GM12891 (cell line): Measurements from ENCODE around the gene HARBI1.

Experiments used
- DNase-seq: peaks from one replicate; pipeline ENCODE4 v3.0.0; 2011; ENCODE audit warnings: low spot score; ENCODE audit not compliant: insufficient read length
- FAIRE-seq: peaks from 2 replicates; lab custom pipeline; 2011; peaks lifted over from hg19 to GRCh38; lab: Jason Lieb, UNC
- PAX5 ChIP-seq: IDR thresholded peaks from 2 replicates; pipeline ENCODE4 v1.6.1; 2011; ENCODE audit warnings: low read length, moderate library complexity, mild to moderate bottlenecking; ENCODE audit not compliant: insufficient read depth, severe bottlenecking
- POLR2A ChIP-seq: IDR thresholded peaks from 2 replicates; pipeline ENCODE4 v1.6.1; 2011; ENCODE audit warnings: low read depth, low read length, control low read depth
- POLR2AphosphoS5 ChIP-seq: IDR thresholded peaks from 2 replicates; pipeline ENCODE4 v1.6.1; 2011; ENCODE audit warnings: low read depth, low read length, control low read depth
- POU2F2 ChIP-seq: IDR thresholded peaks from 2 replicates; pipeline ENCODE4 v1.6.1; 2011; ENCODE audit warnings: low read depth, mild to moderate bottlenecking, control low read depth, low read length, moderate library complexity
- SPI1 ChIP-seq: IDR thresholded peaks from 2 replicates; pipeline ENCODE4 v1.6.1; 2011; ENCODE audit warnings: low read depth, low read length, control low read depth
- TAF1 ChIP-seq: IDR thresholded peaks from 2 replicates; pipeline ENCODE4 v1.6.1; 2011; ENCODE audit warnings: low read depth, low read length, control low read depth

HARBI1 gene

DNA sequence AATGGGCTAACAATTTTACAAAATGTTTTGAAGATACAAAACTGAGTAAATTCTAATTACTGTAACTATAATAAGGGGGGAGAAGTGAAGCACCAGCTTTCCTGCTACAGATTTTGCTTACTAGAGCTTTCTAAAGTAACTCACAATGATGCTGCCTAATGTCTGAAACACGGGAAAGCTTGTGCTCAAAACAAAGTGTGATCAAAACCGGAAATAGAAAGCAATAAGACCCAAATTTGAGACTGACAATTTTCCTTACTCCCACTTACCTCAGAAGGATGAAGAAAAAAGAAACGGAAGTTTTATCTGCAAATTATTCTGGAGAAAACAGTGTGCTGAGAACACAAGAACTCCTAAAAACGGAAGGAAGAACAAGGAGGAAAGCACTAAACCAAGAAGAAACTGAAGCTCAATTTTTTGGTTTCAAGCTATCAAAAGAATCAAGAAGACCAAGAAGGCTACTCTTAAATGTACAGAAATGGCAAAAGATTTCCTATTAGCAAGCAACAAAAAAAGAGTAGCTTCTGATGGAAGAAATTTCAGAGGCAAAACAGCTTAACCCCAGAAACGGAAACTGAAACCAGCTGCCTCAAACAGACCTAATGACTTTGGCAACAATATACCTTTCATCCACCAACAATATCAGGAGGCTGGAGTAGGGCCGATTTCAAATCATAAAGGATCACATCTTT lies 56.6 kb downstream of the HARBI1 start:
- DNase-seq (no peak), FAIRE-seq (peak; percentile 13)
- TF ChIP-seq POU2F2 (no peak), POLR2A (no peak), PAX5 (no peak), POLR2AphosphoS5 (no peak), SPI1 (no peak), TAF1 (no peak)

DNA sequence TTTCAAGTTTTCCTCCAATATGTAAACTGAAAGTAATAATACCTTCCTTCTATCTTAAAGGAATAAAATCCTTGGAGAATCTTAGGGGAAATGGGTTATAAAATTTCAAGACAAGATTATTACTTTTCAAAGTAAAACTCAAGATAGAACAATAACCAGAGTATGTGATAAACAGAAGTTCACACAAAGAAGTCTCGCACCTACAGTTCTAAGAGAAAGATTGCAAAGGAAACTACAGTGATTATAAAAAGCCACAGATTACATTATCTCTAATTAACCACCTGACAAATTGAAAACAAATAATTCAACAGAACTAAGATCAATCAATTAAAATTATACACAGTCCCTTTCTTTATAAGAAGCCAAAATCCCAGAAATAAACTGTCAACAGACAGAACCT lies 57.2 kb downstream of the HARBI1 start:
- FAIRE-seq (no peak), DNase-seq (no peak)
- TF ChIP-seq POLR2AphosphoS5 (no peak), SPI1 (no peak), TAF1 (no peak), POU2F2 (no peak), POLR2A (no peak), PAX5 (no peak)

DNA sequence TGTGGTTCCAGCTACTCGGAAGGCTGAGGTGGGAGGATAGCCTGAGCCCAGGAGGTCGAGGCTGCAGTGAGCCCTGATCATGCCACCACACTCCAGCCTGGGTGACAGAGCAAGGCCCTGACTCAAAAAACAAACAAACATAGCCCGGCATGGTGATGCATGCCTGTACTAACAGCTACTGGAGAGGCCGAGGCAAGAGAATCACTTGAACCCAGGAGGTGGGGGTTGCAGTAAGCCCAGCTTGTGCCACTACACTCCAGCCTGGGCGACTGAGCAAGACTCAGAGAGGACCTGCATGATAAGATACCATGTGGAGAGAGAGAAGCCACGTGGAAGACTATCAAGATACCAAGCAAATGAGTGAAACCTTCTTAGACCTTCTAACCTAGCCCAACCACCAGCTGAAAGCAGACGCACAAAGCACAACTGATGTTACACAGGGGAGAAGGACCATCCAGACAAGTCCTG lies 59.3 kb downstream of the HARBI1 start:
- FAIRE-seq (no peak), DNase-seq (no peak)
- TF ChIP-seq POLR2A (no peak), TAF1 (no peak), PAX5 (no peak), SPI1 (no peak), POU2F2 (no peak), POLR2AphosphoS5 (no peak)

DNA sequence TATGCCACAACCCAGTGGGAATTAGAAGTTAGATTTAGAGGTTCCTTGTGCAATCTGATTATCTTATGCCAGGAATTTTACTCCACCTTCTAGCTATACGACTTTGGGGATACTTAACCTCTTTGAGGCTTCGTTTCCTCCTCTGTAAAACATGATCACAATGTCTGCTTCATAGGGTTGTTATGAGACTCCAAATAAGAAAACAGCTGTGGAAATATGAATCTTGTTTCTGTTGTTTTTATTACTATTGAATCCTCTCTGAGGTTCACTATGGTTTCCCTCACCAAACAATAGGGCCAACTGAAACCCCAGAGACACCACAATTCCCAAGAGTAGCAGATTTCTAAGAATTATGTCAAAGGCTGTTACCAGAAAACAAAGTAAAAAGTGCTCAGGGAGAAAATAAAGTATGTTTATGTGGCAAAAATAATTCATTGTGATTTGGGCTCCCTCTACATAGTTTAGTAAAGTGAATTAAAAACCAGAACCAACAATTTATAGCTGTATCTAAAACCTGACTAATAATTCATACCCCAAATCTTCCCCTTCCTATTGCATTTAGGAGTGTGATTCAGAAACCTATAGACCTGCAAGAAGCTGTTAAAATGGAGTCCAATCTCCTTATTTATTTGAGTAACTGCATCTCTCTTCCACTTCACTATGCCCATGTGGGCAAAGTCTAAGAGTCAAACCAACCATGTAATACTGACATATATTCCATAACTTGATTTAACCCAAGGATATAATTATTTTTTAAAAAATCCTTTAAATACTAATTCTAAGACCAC lies 61.6 kb downstream of the HARBI1 start:
- FAIRE-seq (no peak), DNase-seq (no peak)
- TF ChIP-seq POU2F2: no peak
- TF ChIP-seq TAF1: no peak
- TF ChIP-seq POLR2AphosphoS5: no peak
- TF ChIP-seq SPI1: no peak
- no peak for TF ChIP-seq PAX5
- TF ChIP-seq POLR2A: no peak

DNA sequence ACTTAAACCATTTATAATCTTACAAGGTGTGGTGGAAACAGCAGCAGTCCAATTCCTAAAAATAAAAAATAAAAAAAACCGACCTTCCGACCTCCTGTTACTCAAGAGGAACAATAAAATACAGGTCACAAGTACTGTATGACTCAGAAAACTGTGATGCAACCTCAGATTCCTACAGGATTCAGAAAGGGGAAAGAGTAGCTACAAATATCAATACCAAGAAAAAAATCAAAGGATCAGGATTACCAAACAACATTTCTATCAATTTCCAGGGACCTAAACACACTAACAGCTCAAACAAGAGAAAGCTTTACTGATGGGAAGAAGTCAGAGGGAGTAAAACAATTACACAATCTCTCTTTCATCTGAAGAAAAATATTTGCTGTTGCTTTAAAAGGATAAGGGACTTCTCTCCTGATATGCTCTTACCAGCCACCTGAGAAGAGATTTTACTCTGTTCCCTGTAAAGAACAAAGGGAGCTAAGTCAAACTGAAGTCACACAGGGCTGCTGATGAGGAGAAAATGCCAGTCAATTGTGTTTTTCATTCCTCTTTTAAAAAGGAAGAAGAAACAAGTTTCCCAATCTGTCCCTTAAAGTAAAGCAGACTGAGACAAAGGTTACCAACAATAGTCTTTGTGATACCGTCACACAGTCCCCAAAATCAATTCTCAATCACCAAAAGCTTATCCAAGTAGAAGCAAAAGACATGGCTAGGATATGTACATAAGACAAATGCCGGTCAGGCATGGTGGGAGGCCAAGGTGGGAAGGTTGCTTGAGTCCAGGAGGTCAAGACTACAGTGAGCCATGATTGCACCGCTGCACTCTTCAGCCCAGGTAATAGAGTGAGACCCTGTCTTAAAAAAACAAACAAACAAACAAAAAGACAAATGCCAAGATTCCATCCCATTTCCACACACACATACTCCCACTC lies 62.5 kb downstream of the HARBI1 start:
- FAIRE-seq (no peak), DNase-seq (no peak)
- TF ChIP-seq PAX5: no peak
- no peak for TF ChIP-seq TAF1
- TF ChIP-seq SPI1: no peak
- TF ChIP-seq POLR2A: no peak
- TF ChIP-seq POLR2AphosphoS5: no peak
- no peak for TF ChIP-seq POU2F2

DNA sequence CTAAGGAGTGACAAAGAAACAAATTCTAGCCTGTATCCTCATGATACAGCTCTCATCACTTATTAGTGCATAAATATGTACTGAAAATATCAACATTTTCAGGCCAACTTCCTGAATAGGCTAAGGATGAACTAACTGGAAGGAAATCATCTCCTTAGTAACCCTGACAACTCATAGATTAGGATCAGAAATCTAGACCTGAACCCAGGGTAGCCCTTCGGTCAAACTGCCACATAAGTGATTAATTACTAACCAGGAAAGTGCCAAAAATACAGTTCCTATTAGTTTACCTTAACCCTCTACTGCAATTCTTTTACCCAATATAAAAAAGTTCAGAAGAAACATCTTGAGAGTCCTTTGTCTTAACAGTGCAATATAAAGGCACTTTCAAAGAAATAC lies 63.2 kb downstream of the HARBI1 start:
- FAIRE-seq (no peak), DNase-seq (no peak)
- TF ChIP-seq PAX5: no peak
- no peak for TF ChIP-seq SPI1
